Sigmoid colon (tissue), 4 donors: ENCODE measurements around the gene IL20RB.

ENCODE experiments used
- CTCF ChIP-seq, 4 experiments: fragments of 450-650 bp in 3 of 4; fragments of 200-600 bp in 1 of 4; IDR thresholded peaks; one replicate each; pipeline ENCODE4 v1.5.1; 2016 to 2019; ENCODE audit warnings: antibody characterized with exemption in 4 of 4, mild to moderate bottlenecking in 3 of 4, moderate library complexity in 2 of 4
- POLR2A ChIP-seq, 2 donors: fragments of 450-650 bp; IDR thresholded peaks; one replicate each; pipeline ENCODE4 v1.6.1; 2016; ENCODE audit warnings: antibody characterized with exemption in 2 of 2, mild to moderate bottlenecking in 2 of 2, moderate library complexity in 2 of 2
- POLR2AphosphoS5 ChIP-seq, 4 donors: sonication (generic); formaldehyde crosslinking; IDR thresholded peaks; one replicate each; pipeline ENCODE4 v1.6.1; 2017; ENCODE audit warnings: antibody characterized with exemption in 4 of 4

- no peak for TF ChIP-seq POLR2A (IDR thresholded peaks at IDR 0.05)
- TF ChIP-seq CTCF (IDR thresholded peaks at IDR 0.05): no peak
- TF ChIP-seq POLR2AphosphoS5 (IDR thresholded peaks at IDR 0.05): no peak
These were observed 43.0 kb upstream of the IL20RB start for GRCh38 chr3:136914739-136915138.
